ENCODE measurements around the gene PIP4K2A.

DNA sequence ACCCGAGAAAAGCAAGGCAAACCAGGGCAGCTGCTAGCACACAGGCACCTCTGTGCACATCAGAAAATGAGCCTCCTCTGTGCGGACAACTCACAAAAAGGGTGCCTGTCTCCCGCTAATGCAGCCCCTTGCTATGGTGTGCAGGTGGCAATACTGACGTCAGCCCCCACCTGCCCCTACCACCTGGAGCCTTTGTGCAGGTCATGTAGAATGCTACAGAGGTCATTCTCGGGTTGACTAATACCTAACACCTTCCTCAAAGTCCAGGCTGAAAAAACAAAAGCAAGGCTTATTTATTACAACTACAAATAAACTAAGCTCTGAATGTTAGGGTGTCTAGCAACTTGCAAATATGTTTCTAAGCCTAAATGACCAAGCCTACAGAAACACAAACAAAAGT, 13.9 kb downstream of the PIP4K2A start:
- TF ChIP-seq, protein P1, sequence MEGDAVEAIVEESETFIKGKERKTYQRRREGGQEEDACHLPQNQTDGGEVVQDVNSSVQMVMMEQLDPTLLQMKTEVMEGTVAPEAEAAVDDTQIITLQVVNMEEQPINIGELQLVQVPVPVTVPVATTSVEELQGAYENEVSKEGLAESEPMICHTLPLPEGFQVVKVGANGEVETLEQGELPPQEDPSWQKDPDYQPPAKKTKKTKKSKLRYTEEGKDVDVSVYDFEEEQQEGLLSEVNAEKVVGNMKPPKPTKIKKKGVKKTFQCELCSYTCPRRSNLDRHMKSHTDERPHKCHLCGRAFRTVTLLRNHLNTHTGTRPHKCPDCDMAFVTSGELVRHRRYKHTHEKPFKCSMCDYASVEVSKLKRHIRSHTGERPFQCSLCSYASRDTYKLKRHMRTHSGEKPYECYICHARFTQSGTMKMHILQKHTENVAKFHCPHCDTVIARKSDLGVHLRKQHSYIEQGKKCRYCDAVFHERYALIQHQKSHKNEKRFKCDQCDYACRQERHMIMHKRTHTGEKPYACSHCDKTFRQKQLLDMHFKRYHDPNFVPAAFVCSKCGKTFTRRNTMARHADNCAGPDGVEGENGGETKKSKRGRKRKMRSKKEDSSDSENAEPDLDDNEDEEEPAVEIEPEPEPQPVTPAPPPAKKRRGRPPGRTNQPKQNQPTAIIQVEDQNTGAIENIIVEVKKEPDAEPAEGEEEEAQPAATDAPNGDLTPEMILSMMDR (IDR thresholded peaks at IDR 0.05) = no peak
- no peak for TF ChIP-seq ZFX (IDR thresholded peaks at IDR 0.05; ENCODE audit: borderline replicate concordance)

Data from 22Rv1 (cell line).